Nephron progenitor cell (in vitro differentiated cells): ENCODE measurements around the gene METRNL.
"Not testable (repeated sequence)": the region's sequence is repeated elsewhere in the genome, so short reads cannot be mapped to it uniquely, and the experiment has no call there.

Experiments used
- DNase-seq: peaks from one replicate; pipeline ENCODE4 v3.0.0; 2021
- H3K27ac Mint-ChIP-seq: 2 replicates; pipeline ENCODE4 v1.8.0; 2021; ENCODE audit warnings: mild to moderate bottlenecking, moderate library complexity, mixed read lengths
- H3K27me3 Mint-ChIP-seq: 2 replicates; pipeline ENCODE4 v1.8.0; 2021; ENCODE audit warnings: mild to moderate bottlenecking, low read depth, mixed read lengths; ENCODE audit not compliant: poor library complexity
- H3K36me3 Mint-ChIP-seq: 2 replicates; pipeline ENCODE4 v1.8.0; 2021; ENCODE audit warnings: low read depth, mixed read lengths
- H3K4me1 Mint-ChIP-seq: 2 replicates; pipeline ENCODE4 v1.8.0; 2021; ENCODE audit warnings: mixed read lengths
- H3K4me3 Mint-ChIP-seq: 2 replicates; pipeline ENCODE4 v1.8.0; 2021; ENCODE audit warnings: mild to moderate bottlenecking, moderate library complexity, mixed read lengths
- H3K9me3 Mint-ChIP-seq: 2 replicates; pipeline ENCODE4 v1.8.0; 2021; ENCODE audit warnings: mild to moderate bottlenecking, moderate library complexity, mixed read lengths
- TF ChIP-seq, protein P1 (sequence below): fragments of 200-600 bp; sonication (generic); IDR thresholded peaks from 2 replicates; pipeline ENCODE4 v1.5.0; 2021; ENCODE audit warnings: antibody characterized with exemption

METRNL gene

DNA sequence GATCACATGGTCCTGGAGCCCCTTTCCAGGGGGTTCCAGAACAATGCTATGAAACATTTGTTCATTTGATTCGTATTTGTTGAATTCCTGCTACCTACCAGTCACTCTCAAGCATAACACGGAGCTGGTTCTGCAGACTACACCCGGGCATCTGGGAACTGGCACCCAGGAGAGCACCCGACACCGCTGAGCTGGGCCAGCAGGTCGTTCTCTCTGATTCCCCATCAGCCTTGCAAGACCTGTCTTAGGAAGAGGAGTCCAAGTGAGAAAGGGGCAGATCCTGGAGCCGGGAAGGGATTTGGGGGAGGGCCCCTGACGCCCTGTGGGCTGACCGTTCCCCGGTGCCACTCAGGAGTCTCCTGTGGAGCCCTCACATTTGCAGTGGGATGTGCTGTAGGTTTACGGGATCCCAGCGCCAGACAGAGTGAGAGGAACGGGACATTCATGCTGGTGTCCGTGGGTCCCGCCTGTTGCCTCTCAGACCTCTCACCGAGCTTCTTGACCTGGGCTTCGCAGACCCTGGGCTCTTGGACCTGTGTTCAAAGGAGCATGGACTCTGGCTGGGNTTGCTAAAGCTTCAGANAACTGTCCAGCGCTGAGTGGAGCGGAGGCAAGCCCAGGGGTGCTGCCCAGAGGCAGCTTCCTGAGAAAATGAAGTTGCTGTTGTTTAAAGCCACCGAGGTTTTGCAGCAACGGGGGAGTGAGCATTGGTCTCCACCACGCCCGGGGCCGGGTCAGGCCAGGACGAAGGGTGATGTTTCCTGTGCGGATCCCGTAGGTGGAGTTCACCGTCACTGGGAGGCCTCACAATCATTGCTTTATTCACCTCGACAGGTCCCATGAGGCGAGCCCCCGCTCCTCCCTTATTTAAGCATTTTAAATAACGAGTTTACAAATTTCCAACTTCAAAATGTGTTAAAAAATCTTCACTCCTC is 49.2 kb downstream of the METRNL start:
- peaks cover 33% of the 10 kb centered on the region for H3K27me3 Mint-ChIP-seq
- no peak for DNase-seq
- H3K36me3 Mint-ChIP-seq = no peaks in the 10 kb centered on the region
- H3K27ac Mint-ChIP-seq = no peak overlapping the region
- peaks cover 5% of the 10 kb centered on the region for H3K9me3 Mint-ChIP-seq
- TF ChIP-seq, protein P1, sequence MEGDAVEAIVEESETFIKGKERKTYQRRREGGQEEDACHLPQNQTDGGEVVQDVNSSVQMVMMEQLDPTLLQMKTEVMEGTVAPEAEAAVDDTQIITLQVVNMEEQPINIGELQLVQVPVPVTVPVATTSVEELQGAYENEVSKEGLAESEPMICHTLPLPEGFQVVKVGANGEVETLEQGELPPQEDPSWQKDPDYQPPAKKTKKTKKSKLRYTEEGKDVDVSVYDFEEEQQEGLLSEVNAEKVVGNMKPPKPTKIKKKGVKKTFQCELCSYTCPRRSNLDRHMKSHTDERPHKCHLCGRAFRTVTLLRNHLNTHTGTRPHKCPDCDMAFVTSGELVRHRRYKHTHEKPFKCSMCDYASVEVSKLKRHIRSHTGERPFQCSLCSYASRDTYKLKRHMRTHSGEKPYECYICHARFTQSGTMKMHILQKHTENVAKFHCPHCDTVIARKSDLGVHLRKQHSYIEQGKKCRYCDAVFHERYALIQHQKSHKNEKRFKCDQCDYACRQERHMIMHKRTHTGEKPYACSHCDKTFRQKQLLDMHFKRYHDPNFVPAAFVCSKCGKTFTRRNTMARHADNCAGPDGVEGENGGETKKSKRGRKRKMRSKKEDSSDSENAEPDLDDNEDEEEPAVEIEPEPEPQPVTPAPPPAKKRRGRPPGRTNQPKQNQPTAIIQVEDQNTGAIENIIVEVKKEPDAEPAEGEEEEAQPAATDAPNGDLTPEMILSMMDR = no peak
- H3K4me3 Mint-ChIP-seq = no peak overlapping the region
- H3K4me1 Mint-ChIP-seq = peaks cover 3% of the 10 kb centered on the region

DNA sequence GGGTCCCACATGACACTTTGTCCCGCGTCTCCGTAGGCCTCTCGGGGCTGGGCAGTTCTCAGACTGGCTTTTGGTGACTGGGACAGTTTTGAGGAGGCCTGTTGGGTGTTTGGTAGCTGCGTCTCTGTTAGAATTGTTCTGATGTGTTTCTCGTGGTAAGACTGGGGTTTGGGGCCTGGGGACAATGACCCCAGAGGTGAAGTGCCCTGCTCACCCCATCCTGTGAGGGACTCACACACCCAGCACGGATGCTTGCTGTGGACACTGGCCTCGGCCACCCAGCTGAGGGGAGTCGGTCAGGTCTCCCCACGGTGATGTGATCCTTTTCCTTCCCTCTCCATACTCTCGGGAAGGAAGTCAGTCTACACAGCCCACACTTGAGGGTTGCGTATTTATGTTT is 50.3 kb downstream of the METRNL start:
- Mint-ChIP-seq H3K4me1 (peaks cover 4% of the 10 kb centered on the region), H3K27me3 (peaks cover 28% of the 10 kb centered on the region), H3K27ac (no peak overlapping the region), H3K36me3 (no peaks in the 10 kb centered on the region), H3K9me3 (peaks cover 5% of the 10 kb centered on the region), H3K4me3 (no peak overlapping the region)
- TF ChIP-seq, protein P1 = no peak
- no peak for DNase-seq

DNA sequence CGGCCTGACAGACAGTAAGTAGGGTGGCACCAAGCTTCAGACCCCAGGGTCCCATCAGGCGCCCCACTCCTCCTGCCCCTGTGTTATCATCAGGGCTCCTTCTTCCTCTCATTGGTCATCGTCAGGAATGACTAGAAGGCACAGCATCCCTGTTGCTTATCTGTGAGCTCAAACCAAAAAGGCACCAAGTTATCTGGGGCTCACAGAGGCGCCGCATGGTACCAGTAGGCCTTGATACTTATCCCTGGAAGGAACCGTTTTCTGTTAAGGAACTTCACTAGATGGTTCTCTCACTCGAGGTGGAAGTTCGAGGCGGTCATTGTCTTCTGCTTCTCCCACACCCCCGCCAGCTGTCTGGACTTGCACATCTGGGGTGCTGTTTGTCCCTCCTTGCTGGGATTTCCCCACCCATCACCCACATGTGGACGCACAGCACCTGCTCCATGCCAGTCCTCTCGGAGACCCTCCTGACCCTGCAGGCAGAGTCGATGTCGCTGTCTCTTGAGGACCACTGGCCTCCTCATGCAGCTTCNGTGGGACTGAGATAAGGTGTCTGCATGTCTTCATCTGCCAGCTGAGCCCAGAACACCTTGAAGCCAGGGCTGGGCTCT is 52.1 kb downstream of the METRNL start:
- DNase-seq = no peak
- Mint-ChIP-seq H3K27me3 (peaks cover 15% of the 10 kb centered on the region), H3K27ac (no peak overlapping the region), H3K9me3 (peaks cover 5% of the 10 kb centered on the region), H3K4me3 (no peak overlapping the region), H3K36me3 (no peaks in the 10 kb centered on the region), H3K4me1 (peaks cover 11% of the 10 kb centered on the region)
- TF ChIP-seq, protein P1 = no peak

DNA sequence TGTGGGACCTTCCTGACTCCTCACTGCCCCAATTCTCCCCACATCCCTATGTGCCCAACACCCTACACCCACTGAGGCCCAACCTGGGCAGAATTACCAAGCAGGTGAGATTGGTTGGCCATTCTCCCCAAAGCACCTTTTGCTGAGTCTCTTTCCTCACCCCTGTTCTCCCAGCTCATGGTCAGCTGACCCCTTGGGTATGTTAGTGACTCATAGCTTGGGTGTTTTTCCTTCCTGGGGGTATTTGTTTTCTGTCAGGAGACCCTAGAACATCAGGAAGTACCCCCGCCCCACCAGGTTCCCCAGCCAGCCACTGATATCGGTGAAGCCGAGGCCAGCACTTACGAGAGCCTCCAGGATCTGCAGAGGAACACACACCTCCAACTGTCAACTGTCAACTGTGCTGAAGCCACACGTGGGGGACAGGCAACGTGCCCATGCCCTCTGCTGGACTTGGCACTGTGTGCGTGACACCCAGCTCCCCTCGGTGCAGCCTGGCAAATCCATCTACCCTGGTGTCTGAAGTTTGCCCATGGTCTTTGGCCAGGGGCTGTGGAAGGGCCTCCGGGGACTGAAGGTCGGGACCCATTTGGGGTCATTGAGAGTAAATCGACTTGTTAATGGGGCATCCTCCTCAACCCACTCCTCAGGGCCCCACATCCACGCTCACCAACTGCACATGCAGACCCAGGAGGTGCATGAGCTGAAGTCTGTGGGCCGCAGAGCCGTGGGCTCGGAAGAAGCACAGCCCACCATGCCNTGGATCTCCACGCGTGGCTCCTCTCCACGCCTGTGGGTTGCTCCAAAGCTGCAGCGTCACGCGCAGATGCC is 53.1 kb downstream of the METRNL start:
- H3K36me3 Mint-ChIP-seq = no peaks in the 10 kb centered on the region
- no peak for DNase-seq
- H3K9me3 Mint-ChIP-seq = peaks cover 5% of the 10 kb centered on the region
- H3K27ac Mint-ChIP-seq = peak overlapping the region; percentile 54
- H3K27me3 Mint-ChIP-seq = peaks cover 12% of the 10 kb centered on the region
- peaks cover 21% of the 10 kb centered on the region for H3K4me1 Mint-ChIP-seq
- TF ChIP-seq, protein P1 = no peak
- no peak overlapping the region for H3K4me3 Mint-ChIP-seq

DNA sequence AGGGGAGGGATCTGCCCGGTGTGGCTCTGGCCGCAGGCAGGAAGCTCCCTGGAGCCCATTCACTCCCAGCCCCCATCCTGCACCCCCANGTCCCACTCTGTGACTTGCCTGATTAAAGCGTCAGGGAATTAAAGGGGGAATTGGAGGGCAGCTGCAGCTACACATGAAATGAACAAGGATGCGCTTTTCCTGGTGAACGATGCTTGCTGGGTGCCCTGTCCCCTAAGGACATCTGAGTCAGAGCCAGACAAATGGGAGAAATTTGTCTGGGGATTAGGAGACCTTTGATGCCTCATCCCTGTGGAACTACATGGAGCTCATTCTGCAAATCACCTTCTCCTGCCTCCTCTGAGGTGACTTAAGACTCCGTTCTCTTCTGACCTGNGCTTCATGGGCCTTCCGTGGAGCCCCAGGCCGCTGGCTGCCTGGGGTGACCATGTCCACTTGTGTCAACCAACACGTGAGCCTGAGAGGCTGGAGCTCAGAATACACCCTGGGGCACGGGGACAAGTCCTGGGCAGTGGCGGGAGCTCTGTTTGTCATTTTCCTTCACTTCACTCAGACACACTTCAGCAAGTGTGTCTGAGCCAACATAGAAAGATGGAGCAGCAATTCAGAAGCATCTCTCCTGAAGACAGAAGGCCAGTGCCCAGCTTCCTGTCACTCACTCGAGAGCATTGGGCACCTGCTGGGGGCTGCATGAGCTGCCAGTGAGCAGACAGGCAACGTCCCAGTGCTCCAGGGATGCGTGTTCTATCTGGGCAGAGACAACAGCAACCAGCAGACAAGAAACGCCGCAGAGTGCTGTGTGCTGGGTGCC is 54.1 kb downstream of the METRNL start:
- peaks cover 5% of the 10 kb centered on the region for H3K9me3 Mint-ChIP-seq
- no peaks in the 10 kb centered on the region for H3K36me3 Mint-ChIP-seq
- peaks cover 27% of the 10 kb centered on the region for H3K4me1 Mint-ChIP-seq
- no peak for DNase-seq
- no peak overlapping the region for H3K27ac Mint-ChIP-seq
- H3K4me3 Mint-ChIP-seq = no peak overlapping the region
- TF ChIP-seq, protein P1 = no peak
- H3K27me3 Mint-ChIP-seq = peaks cover 14% of the 10 kb centered on the region

DNA sequence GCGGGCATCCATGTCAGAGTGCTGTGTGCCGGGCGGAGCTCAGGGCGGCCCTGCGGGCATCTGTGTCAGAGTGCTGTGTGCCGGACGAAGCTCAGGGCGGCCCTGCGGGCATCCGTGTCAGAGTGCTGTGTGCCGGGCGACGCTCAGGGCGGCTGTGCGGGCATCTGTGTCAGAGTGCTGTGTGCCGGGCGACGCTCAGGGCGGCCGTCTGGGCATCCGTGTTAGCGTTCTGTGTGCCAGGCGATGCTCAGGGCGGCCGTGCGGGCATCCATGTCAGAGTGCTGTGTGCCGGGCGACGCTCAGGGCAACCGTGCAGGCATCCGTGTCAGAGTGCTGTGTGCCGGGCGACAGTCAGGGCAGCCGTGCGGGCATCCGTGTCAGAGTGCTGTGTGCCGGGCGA is 55.0 kb downstream of the METRNL start:
- H3K27me3 Mint-ChIP-seq = peaks cover 14% of the 10 kb centered on the region
- not testable (repeated sequence) for DNase-seq, H3K9me3 Mint-ChIP-seq, H3K4me3 Mint-ChIP-seq, H3K27ac Mint-ChIP-seq, H3K36me3 Mint-ChIP-seq
- peaks cover 27% of the 10 kb centered on the region for H3K4me1 Mint-ChIP-seq
